ENCODE measurements around the gene CLSTN3. TPM values are rescaled to one million over a fixed set of nuclear protein-coding genes. Genes with fewer than 3 reads are reported as not detected.

CLSTN3 gene
- total RNA-seq, 3 donors from 2014 or later = 16.4 to 23.5 (median 18.6) TPM

DNA sequence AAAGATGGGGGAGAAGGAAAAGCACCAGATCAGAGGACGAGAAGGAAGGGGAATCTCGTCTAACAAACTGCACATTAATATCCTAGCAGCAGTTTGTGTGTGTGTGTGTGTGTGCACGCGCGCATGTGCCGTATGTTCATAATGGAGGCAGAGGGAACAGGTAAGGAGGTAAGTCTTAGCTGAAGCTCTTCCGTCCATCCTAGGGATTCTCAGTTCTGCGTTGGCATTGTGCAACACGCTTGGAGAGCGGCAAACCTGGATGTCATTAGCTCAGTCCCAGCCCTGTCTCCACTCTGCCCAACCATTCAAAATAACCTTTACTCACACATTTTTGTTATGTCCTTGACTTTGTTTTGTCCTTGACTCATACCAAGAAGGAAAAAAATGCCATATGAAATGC lies 36.3 kb upstream of the CLSTN3 start:
- ATAC-seq (no peak), DNase-seq (no peak)
- no peak for TF ChIP-seq CTCF (IDR thresholded peaks at IDR 0.05)
- H3K4me1 ChIP-seq (ENCODE audit: low read depth) = peaks cover 5% of the 10 kb centered on the region
- no peak overlapping the region for H3K4me3 ChIP-seq
- no peaks in the 10 kb centered on the region for H3K9me3 ChIP-seq
- H3K36me3 ChIP-seq (ENCODE audit: low read depth) = no peaks in the 10 kb centered on the region
- intact Hi-C loops (cut with DNase I, micrococcal nuclease) = loop anchor here in 1 of 2 donors (10.0 kb wide), 1 partner anchor 179 kb away; the partner anchor contains the start of gene ENO2

DNA sequence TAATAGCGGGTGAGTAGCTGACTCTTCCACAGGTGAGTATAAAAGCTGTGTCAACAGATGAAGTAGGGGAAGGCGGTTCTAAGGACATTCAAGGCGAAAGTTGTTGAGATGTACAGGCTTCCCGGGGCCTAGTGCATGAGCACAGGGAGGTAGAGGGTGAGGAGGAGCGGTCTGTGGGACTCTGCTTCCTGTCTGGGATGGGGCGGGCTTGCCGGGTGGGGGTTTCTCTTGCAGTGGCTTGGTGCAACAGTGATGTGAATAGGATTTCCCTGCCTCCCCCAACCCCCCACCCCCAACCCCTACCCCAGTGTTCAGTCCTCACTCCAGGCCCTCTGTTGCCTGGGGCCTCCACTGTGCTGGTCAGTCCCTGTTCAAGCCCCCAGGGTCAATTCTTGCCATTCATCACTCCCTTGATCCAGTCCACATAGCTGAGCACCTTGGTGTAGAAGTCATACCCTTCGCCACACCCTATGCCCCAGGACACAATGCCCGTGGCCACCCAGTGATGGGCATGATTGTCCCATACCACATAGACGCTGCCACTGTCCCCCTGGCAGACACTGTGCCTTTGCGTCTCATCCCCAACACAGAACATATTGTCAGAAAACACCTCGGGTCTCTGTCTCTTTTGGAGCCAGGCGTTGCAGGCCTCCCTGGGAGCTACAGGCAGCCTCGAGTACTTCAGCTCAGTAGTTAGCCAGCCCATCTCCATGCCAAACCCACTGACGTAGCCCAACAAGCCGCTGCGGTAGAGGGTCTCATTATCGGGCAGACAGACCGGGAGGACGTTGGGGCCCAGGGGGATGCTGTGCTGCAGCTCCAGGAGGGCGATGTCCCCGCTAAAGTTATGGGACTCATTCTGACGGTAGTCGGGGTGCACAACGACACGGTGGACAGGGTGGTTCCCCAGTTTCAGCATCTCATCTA lies 33.9 kb upstream of the CLSTN3 start:
- no peak for TF ChIP-seq CTCF (IDR thresholded peaks at IDR 0.05)

GRCh38 chr12:7096979-7097378 lies 33.2 kb upstream of the CLSTN3 start:
- no peak for ATAC-seq
- no peaks in the 10 kb centered on the region for H3K36me3 ChIP-seq (ENCODE audit: low read depth)
- intact Hi-C loops (cut with DNase I, micrococcal nuclease) = loop anchor here in 1 of 2 donors (10.0 kb wide), 1 partner anchor 182 kb away; the partner anchor contains the start of gene ENO2
- no peak for TF ChIP-seq CTCF (IDR thresholded peaks at IDR 0.05)
- H3K9me3 ChIP-seq = no peaks in the 10 kb centered on the region
- H3K4me3 ChIP-seq = no peak overlapping the region
- H3K4me1 ChIP-seq (ENCODE audit: low read depth) = peaks cover 3% of the 10 kb centered on the region
- DNase-seq = no peak

More for the DNA sequence above, 33.9 kb upstream of the CLSTN3 start:
- ATAC-seq = no peak
- peaks cover 5% of the 10 kb centered on the region for H3K4me1 ChIP-seq (ENCODE audit: low read depth)
- DNase-seq = no peak
- no peaks in the 10 kb centered on the region for H3K9me3 ChIP-seq
- no peaks in the 10 kb centered on the region for H3K36me3 ChIP-seq (ENCODE audit: low read depth)
- intact Hi-C loops (cut with DNase I, micrococcal nuclease) = loop anchor here in 1 of 2 donors (10.0 kb wide), 1 partner anchor 181 kb away; the partner anchor contains the start of gene ENO2
- no peak overlapping the region for H3K4me3 ChIP-seq

DNA sequence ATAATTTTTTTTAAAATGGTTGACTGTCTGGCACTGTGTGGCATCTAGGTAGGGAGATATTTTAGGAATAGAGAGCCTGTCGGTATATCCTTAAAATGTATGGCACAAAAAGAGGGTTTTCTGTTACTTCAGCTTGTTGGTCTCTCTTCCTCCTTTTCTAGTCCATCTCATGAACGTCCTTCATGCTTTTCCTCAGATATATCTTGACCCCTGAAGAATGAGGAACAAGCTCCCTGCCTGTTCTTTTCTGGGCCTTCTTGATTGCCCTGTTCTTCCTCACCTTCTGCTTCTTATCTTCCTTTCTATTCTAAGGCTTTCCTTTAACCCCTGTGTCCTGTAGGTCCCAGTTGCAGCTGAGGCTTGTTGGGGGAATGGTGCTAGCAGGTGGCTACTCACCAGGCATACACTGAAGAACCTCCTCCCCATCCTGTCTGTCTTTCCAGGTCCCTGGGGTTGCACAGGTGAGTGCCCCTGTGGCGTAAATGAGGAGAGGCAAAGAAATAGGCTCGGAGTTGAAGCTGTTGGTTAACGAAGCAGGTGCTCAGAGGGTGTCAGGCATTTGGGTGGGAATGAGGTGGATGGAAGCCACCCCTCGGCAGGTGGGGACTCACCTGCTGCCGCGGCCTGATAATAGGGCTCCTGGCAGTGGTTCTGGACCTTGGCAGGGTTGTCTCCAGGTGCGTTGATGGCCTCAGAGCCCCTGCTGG lies 30.7 kb upstream of the CLSTN3 start:
- Histone ChIP-seq H3K4me3 (no peak overlapping the region), H3K9me3 (no peaks in the 10 kb centered on the region), H3K36me3 (ENCODE audit: low read depth) (no peaks in the 10 kb centered on the region), H3K4me1 (ENCODE audit: low read depth) (no peaks in the 10 kb centered on the region)
- no peak for DNase-seq
- no peak for TF ChIP-seq CTCF (IDR thresholded peaks at IDR 0.05)
- ATAC-seq = no peak
- intact Hi-C loops (cut with DNase I, micrococcal nuclease) = loop anchor here in 1 of 2 donors (10.0 kb wide), 1 partner anchor 185 kb away; the partner anchor contains the start of gene ENO2

DNA sequence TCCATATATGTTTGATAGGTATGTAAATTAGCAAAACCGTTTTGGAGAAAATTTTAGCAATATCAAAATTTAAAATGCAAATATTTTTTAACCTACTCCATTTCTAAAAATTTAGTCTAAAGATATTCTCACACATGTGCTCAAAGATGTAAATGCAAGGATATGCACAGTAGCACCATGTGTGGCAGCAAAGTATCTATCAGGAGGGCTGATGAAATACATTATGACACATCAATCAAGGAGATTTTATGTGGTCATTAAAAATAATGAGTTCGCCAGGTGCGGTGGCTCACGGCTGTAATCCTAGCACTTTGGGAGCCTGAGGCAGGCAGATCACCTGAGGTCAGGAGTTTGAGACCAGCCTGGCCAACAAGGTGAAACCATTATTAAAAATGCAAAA lies 29.9 kb upstream of the CLSTN3 start:
- no peak for TF ChIP-seq CTCF (IDR thresholded peaks at IDR 0.05)

More for the DNA sequence above, 29.9 kb upstream of the CLSTN3 start:
- intact Hi-C loops (cut with DNase I, micrococcal nuclease) = no loop called here
- H3K9me3 ChIP-seq = no peaks in the 10 kb centered on the region
- no peaks in the 10 kb centered on the region for H3K36me3 ChIP-seq (ENCODE audit: low read depth)
- H3K4me1 ChIP-seq (ENCODE audit: low read depth) = no peaks in the 10 kb centered on the region
- DNase-seq (no peak), ATAC-seq (no peak)
- H3K4me3 ChIP-seq = no peak overlapping the region

All from mucosa of descending colon (tissue), 3 donors.